Measurements from ENCODE around the gene CP. TPM values are rescaled to one million over a fixed set of nuclear protein-coding genes. Genes with fewer than 3 reads are reported as not detected.

Gene CP
- polyA plus RNA-seq (2011; rRNA removed) (0.10 TPM in 1 of 2 replicates, not detected in the other), polyA minus RNA-seq (2011; rRNA and poly(A)+ RNA removed) (not detected in 2 replicates)

GRCh38 chr3:149221783-149222517 lies at the start of gene CP:
Gene CP, minus strand, starts transcription at chr3:149221829. Its CDS starts 37 bp downstream, at chr3:149221792.
- Histone ChIP-seq H3K27ac (ENCODE audit: low read depth, low read length) (no peak within 1 kb of the TSS), H3K4me3 (ENCODE audit: low read depth, low read length) (no peak within 1 kb of the TSS), H3K27me3 (ENCODE audit: control insufficient read depth, insufficient read depth, low read length) (no peaks in the 10 kb centered on the region), H3K9me3 (ENCODE audit: control insufficient read depth, insufficient read depth, low read length) (no peaks in the 10 kb centered on the region)
- DNase-seq (ENCODE audit: low read depth, low spot score): no peak
- TF ChIP-seq CTCF (IDR thresholded peaks at IDR 0.05; ENCODE audit: low read depth, low read length): no peak
- POLR2A ChIA-PET: no interaction called here
- CTCF ChIA-PET: no interaction called here

GRCh38 chr3:149270180-149270579 lies 48.6 kb upstream of the CP start:
- TF ChIP-seq CTCF (IDR thresholded peaks at IDR 0.05; ENCODE audit: low read depth, low read length): no peak
- Histone ChIP-seq H3K27ac (ENCODE audit: low read depth, low read length) (no peak overlapping the region), H3K27me3 (ENCODE audit: control insufficient read depth, insufficient read depth, low read length) (no peaks in the 10 kb centered on the region), H3K9me3 (ENCODE audit: control insufficient read depth, insufficient read depth, low read length) (no peaks in the 10 kb centered on the region), H3K4me3 (ENCODE audit: low read depth, low read length) (no peak overlapping the region)
- ChIA-PET POLR2A (no interaction called here), CTCF (interaction anchor here (6.4 kb wide), 1 partner anchor 149 kb away, joined by 153 read pairs; no protein-coding TSS in a partner anchor)
- no peak for DNase-seq (ENCODE audit: low read depth, low spot score)

- no peak for DNase-seq (ENCODE audit: low read depth, low spot score)
- no peak for TF ChIP-seq CTCF (IDR thresholded peaks at IDR 0.05; ENCODE audit: low read depth, low read length)
- POLR2A ChIA-PET: no interaction called here
- no peaks in the 10 kb centered on the region for H3K27me3 ChIP-seq (ENCODE audit: control insufficient read depth, insufficient read depth, low read length)
- no peak overlapping the region for H3K27ac ChIP-seq (ENCODE audit: low read depth, low read length)
- H3K4me3 ChIP-seq (ENCODE audit: low read depth, low read length): no peak overlapping the region
- no peaks in the 10 kb centered on the region for H3K9me3 ChIP-seq (ENCODE audit: control insufficient read depth, insufficient read depth, low read length)
- CTCF ChIA-PET: interaction anchor here (2.2 kb wide), 2 partner anchors 149 to 314 kb away, joined by 12 to 17 read pairs; no protein-coding TSS in a partner anchor
Observed at GRCh38 chr3:149269687-149270086, 48.1 kb upstream of the CP start.

- Histone ChIP-seq H3K27ac (ENCODE audit: low read depth, low read length) (no peak overlapping the region), H3K4me3 (ENCODE audit: low read depth, low read length) (no peak overlapping the region), H3K27me3 (ENCODE audit: control insufficient read depth, insufficient read depth, low read length) (no peaks in the 10 kb centered on the region), H3K9me3 (ENCODE audit: control insufficient read depth, insufficient read depth, low read length) (no peaks in the 10 kb centered on the region)
- CTCF ChIA-PET: interaction anchor here (1.4 to 2.2 kb wide), 4 partner anchors 11 to 312 kb away, joined by 3 to 17 read pairs (median 8); no protein-coding TSS in a partner anchor
- POLR2A ChIA-PET: interaction anchor here (0.6 kb wide), 1 partner anchor 275 kb away, joined by 3 read pairs; no protein-coding TSS in a partner anchor
- DNase-seq (ENCODE audit: low read depth, low spot score): no peak
- TF ChIP-seq CTCF (IDR thresholded peaks at IDR 0.05; ENCODE audit: low read depth, low read length): no peak
Observed at GRCh38 chr3:149267565-149267964, 45.9 kb upstream of the CP start.

GRCh38 chr3:149266736-149267135 lies 45.1 kb upstream of the CP start:
- no peak overlapping the region for H3K27ac ChIP-seq (ENCODE audit: low read depth, low read length)
- TF ChIP-seq CTCF (IDR thresholded peaks at IDR 0.05; ENCODE audit: low read depth, low read length): no peak
- H3K4me3 ChIP-seq (ENCODE audit: low read depth, low read length): no peak overlapping the region
- no peaks in the 10 kb centered on the region for H3K9me3 ChIP-seq (ENCODE audit: control insufficient read depth, insufficient read depth, low read length)
- H3K27me3 ChIP-seq (ENCODE audit: control insufficient read depth, insufficient read depth, low read length): no peaks in the 10 kb centered on the region
- no peak for DNase-seq (ENCODE audit: low read depth, low spot score)
- POLR2A ChIA-PET: no interaction called here
- CTCF ChIA-PET: interaction anchor here (0.6 to 1.4 kb wide), 2 partner anchors 8 to 311 kb away, joined by 3 to 4 read pairs; no protein-coding TSS in a partner anchor

Data from AG04450 (cell line).